Right lobe of liver (tissue), 4 donors: Measurements from ENCODE around the gene CUEDC1.

ENCODE experiments used
- POLR2A ChIP-seq: fragments of 450-650 bp; IDR thresholded peaks from one replicate; pipeline ENCODE4 v1.6.1; 2017; ENCODE audit warnings: antibody characterized with exemption, mild to moderate bottlenecking
- TF ChIP-seq, protein P1 (sequence below), 4 donors: fragments of 200-600 bp in 3 of 4; fragments of 450-650 bp in 1 of 4; IDR thresholded peaks; one replicate each; pipeline versions ENCODE4 v1.5.1 to v1.8.0; 2016 to 2022; ENCODE audit warnings: antibody characterized with exemption in 4 of 4, mild to moderate bottlenecking in 2 of 4
- donor health status: DM: no; HTN: no; CAD: no.
- donor health status: DM: no; HTN: no; CAD: no.
- donor health status: DM: no; HTN: yes; CAD: no.

DNA sequence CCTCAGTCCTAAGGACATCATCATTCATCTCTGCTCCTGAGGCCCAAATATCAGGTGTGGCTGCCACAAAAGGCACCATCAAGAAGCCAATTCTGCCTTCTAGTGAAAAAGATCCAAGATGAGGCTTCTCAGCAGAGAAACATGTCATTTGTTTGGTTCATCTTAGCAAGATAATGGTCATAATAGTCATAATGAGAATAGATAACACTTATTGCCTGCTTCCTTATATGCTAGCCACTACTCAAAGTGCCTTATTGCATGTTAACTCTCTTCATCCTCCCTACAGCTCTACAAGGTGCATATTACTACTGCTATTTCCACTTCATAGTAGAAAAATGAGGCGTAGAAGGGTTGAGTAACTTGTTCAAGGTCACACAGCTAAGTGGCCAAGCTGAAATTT is 60.4 kb downstream of the CUEDC1 start:
- TF ChIP-seq, protein P1, sequence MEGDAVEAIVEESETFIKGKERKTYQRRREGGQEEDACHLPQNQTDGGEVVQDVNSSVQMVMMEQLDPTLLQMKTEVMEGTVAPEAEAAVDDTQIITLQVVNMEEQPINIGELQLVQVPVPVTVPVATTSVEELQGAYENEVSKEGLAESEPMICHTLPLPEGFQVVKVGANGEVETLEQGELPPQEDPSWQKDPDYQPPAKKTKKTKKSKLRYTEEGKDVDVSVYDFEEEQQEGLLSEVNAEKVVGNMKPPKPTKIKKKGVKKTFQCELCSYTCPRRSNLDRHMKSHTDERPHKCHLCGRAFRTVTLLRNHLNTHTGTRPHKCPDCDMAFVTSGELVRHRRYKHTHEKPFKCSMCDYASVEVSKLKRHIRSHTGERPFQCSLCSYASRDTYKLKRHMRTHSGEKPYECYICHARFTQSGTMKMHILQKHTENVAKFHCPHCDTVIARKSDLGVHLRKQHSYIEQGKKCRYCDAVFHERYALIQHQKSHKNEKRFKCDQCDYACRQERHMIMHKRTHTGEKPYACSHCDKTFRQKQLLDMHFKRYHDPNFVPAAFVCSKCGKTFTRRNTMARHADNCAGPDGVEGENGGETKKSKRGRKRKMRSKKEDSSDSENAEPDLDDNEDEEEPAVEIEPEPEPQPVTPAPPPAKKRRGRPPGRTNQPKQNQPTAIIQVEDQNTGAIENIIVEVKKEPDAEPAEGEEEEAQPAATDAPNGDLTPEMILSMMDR (IDR thresholded peaks at IDR 0.05): no peak
- TF ChIP-seq POLR2A: no peak
